GM18861 (cell line): Measurements from ENCODE around the gene ADCY9.

Source experiments
- ATAC-seq: cut with Tn5 transposase; IDR thresholded peaks from one replicate; pipeline ENCODE4 v1.9.1; 2021; ENCODE audit not compliant: unreplicated experiment

The ADCY9 gene

DNA sequence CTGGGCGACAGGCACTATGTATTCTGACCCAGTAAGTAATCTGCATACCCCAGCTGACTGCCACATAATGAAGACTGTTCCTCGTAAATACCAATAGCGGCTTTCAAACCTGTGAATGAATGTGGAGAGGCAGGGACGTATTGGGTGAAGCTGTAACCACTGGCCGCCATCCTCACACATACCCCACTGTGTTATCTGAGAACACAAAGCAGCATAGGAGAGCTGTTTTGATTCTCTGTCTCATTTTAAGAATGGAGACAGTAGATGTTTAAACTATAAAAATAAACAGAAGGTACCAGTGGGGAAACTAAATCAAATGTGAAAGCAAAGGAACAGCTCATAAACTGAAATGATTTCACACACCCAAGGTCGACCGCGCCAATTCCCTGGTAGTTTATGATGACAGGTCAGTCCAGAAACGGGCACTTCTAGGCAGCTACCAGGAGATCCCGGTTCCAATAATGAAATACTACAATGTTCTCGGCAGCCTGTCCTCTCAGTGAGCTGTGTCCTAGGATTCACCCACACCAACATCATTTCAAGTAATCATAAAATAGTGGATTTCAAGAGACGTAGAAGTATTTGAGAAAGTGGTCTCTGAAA is 109.7 kb downstream of the ADCY9 start:
- ATAC-seq = no peak

DNA sequence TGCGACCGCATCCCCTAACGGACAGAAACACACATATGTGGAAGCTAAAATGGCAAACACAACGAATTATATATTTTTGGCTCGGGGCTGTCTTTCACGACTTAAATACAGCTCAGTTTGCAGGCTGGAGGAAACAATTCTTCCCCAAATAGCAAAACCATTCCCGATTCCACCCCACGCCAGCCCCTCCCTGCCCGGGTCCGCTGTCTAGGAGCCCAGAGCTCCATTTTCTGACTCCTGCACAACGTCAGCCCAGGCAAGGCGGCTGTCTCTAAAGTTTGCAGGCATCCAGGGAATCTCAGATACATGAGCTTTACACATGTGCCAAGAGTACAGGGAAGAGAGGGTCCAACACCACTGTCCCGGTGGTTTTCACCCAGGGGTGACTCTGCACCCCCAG is 110.5 kb downstream of the ADCY9 start:
- ATAC-seq = no peak

GRCh38 chr16:4005281-4005680 is 111.0 kb downstream of the ADCY9 start:
- no peak for ATAC-seq

DNA sequence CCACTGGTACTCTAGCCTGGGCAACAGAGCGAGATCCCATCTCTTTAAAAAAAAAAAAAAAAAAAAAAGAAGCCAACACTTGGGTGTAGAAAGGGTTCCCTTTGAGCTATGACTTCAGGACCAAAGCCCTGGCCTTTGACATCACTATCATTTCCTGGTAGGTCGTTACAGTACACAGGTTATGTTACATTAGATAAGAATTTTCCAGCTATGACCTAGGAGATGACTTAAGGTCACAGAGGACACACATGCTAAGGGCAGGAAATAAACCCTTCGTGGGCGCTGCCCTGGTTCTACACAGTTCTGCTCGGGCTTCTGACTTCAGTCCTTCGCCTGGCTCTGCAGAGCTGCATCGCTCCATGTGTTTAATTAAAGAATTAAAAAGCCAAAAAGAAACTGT is 112.0 kb downstream of the ADCY9 start:
- no peak for ATAC-seq

- ATAC-seq = no peak
Observed at GRCh38 chr16:4003576-4003975, 112.7 kb downstream of the ADCY9 start.

DNA sequence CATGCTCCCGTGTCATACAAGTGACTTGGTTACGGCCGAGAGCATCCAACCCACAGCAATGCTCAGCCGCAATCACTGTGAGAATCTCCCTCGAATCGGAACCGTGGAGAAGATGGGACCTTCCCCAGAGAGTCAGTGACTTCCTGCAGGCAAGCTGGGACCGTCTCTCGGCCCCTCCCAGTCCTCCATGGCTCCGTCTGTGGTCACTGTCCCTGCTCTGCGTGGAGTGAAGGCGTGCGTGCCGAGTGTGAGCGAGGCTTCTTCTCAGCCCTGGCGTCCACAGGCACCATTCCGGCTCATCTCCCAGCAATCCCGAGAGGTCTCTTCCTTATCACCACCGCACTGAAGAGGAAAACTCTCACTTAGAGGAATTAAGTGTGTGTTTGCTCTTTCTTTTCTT is 113.1 kb downstream of the ADCY9 start:
- ATAC-seq = no peak

GRCh38 chr16:4002121-4002520 is 114.1 kb downstream of the ADCY9 start:
- no peak for ATAC-seq

DNA sequence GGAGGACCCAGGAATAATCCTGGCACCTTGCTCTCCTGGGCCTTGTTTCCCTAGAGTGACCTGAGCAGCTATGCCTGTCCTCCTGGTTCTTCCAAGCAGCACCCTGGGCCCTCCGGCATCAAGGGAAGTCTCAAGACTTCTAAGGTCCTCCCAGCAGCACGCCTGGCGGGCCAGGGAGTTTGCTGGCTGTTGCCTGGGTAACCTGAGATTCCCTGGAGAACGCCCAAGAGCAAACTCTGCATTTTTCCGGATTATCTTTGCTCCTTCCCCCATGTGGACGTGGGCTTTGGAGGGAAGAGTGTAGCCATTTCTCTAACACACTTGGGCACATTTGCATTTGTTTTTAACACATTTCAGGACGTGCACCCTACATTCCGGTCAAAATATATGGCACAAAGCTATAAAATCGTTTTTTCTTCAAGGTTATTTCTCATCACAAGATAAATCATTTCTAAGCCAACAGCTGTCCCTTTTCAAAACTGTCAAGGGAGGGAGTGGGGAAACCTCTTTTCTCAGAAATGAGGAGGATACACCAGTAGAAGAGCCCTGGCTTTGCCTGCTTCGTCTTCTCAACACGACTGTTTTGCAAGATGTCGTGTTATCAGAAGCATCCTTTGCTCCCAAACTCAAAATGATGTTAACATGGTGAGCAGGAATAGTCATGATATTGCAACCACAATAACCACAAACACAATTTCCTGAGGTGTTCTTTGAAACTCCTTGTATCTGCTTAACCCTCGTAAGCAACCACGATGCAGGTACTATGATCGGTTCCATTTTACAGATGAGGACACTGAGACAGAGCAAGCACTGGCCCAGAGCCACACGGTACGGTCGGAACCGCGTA is 116.5 kb downstream of the ADCY9 start:
- ATAC-seq = no peak

DNA sequence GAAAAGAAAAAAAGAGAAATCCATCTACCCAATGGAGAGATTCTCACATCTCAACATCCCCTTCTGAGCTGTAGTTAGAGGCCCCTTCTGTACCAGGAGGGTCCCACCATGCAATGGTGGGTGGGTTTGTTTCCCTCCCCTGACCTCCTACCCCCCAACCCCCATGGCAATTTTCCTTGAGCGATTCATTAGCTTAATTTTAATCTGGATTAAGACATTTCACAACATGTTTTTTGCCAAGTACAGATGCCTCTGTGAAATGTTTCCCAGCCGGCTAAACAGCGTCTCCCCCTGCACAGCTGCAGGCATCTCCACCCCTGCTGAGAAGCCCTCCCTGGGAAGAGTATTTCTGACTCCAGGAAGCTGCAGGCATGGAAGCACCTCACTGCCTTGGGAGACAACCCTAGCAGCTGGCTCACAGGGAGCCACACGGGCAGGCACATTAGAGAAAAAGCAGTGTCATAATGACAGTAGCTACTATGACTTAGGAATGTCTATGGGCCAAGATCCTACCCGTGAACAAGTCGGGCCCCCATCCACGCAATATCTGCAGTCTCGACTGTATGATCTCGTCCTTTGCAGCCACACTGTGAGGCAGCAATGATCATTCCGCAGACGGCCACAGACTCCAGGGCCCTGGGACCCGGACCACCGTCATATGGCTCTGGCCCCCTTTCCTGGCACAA is 117.3 kb downstream of the ADCY9 start:
- no peak for ATAC-seq

DNA sequence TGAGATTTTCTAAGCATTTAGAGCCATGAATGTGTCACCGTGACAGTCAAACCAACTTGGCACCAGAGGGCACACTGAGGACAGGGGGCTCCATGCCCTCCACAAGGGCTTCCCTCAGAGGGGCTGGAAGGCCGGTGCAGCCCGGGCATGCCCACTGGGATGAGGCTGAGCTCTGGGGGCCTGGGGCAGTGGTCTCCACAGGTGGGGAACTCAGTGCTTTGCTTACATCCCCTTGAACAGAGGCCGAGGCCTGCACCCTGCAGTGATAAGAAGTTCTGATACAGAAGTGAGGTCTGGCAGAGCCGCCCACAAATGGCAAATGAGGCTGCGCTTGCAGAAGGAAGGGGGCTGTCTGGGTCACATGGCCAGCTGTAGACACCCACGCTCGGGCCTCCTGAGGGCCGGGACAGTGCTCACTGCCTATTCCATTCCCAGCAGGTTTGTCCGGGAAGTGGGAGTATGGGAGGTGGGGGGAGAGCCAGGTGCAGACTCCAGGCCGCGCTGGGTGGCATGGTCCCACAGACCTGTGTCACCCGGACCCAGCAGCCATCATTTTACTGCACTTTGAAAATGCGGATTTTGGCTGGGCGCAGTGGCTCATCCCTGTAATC is 118.9 kb downstream of the ADCY9 start:
- ATAC-seq = no peak

DNA sequence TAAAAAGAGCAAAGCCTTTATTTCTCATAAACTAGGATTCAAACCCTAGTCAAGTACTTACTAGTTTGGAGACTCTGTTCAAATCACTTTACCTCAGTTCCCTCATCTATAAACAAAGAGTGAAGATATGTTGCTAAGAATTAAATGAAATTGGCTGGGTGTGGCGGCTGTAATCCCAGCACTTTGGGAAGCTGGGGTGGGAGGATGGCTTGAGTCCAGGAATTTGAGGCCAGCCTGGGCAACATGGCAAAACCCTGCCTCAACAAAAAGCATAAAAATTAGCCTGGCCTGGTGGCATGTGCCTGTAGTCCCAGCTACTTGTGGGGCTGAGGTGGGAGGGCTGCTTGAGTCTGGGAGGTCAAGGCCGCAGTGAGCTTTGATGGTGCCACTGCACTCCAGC is 121.2 kb downstream of the ADCY9 start:
- no peak for ATAC-seq

DNA sequence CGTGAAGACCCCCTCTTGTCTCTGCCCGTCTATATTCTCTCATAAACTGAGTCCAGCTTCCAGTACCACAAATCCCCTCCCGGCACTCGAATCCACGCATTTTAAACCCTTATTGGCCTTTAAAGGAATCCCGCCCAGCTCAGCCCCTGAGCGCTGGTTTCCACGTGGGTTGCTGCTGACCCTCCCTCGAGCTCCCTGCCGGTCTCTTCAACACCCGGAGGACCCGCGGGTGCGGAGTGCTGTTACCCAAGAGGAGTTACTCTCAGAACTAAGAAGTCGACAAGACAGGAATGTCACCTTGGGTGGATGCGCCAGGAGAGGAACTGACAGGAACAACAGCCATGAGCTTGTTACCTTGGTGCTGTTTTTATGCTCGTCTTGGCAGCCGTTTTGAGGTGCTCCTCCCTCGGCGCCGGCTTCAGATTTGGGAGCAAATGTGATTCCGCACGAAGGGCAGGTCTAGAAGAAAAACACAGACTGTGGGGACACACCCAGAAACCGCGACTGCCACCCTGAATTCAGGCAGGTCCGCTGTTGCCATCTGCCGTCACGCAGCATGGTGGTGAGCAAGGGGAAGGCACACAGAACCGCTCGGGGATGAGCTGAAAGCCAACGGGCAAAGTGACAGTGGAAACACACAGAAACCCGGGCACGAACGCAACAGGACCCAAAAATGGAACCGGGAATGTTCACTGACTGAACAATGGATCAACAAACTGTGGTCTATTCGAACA is 123.0 kb downstream of the ADCY9 start:
- no peak for ATAC-seq

DNA sequence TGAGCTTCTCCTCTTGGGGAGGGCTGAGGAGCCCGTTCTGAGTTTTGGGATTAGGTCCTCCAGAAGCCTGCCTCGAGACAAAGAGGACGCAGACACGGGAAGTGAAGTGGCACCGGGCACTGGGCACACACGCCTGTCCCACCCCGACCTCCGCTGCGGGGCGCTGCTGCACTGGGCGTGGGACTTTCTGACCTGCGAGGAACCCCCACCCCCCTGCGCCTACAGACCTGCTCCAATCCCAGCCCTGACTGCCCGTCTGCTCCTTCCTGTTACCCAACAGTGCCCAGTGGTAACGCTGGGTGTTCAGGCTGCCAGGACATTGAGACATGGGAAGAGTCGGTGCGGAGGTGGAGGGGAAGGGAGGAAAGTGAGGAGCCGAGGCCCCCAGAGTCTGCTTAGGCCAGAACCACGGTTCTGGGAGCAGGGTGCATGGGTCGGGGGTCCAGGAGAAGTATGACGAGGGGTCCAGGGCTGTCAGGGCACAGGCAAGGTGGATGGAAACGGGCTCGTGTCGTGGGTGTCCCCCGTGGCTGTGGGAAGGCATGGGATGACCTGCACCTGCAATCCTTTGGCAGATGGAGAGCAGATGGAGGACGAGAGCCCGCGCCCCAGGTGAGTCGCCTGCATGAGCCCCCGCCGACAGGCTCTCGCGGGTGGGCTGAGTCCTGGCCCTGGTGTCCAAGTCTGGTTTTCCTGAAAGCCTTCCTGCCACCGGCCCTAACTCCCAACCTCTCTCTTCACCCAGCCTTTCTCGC is 123.8 kb downstream of the ADCY9 start:
- ATAC-seq = no peak

- ATAC-seq = no peak
Observed at GRCh38 chr16:3988824-3989223, 127.4 kb downstream of the ADCY9 start.

- no peak for ATAC-seq
Observed at GRCh38 chr16:3988011-3988410, 128.2 kb downstream of the ADCY9 start.

- no peak for ATAC-seq
Observed at GRCh38 chr16:3987231-3987630, 129.0 kb downstream of the ADCY9 start.

DNA sequence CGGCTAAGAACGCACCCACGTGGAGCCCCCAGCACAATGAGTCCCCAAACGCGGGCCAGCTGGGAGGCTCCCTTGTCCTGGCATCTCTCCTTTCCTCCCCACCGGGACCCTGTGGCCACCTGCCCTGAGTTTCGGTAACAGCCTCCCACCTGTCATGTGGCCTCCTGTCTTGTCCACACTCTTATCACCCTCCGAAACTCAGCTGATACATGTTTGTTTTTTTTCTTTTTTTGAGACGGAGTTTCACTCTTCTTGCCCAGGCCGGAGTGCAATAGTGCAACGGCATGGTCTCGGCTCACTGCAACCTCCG is 130.1 kb downstream of the ADCY9 start:
- ATAC-seq = no peak

DNA sequence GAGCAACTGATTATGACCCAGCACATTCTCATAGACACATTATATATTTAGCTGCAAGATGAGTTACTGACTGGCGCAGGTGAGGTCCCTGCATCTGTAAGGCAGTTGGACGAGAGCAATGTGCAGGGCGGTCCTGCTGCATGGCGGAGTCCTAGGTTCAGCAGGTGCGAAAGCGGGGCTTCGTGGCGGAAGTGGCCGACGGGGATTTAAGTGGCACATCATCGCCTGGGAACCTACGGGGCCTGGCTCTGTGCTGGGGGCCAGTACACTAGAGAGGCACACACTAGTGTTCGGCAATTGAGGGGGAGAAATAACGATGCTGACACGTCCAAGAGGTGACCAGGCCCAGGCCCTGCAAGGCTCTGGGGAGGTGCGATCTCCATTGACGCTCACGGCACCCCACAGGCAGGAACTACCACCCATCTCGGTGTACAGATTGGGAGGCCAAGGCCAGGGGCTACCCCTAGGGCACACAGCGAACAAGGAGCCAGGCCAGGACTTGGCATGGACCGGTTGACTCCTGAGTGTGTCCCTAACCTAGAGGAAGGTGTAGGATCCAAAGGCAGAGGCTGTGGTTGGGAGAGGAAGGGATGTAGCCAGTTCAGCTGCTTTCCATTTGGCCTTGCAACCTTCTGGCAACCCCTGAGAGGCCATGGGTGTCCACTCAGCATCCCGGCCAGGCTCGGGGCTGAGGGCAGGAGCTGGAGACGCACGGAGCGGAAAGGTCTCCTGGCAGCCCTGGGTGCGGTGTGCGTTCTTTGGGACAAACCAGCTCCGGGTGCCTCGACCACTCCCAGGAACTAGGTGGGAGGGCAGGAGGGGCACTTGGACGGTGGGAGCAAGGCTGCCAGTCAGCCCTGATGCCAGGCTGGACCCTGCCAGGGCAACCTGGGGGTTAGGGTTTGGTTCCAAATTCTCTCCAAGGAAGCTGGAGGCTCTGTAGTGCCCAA is 131.9 kb downstream of the ADCY9 start:
- no peak for ATAC-seq

GRCh38 chr16:3983081-3983520 is 133.1 kb downstream of the ADCY9 start:
- no peak for ATAC-seq
